ENCODE results near the gene ALKBH6.
A peak's percentile ranks its signal among the peaks of the same experiment; 100 is the strongest.

Gene ALKBH6

DNA sequence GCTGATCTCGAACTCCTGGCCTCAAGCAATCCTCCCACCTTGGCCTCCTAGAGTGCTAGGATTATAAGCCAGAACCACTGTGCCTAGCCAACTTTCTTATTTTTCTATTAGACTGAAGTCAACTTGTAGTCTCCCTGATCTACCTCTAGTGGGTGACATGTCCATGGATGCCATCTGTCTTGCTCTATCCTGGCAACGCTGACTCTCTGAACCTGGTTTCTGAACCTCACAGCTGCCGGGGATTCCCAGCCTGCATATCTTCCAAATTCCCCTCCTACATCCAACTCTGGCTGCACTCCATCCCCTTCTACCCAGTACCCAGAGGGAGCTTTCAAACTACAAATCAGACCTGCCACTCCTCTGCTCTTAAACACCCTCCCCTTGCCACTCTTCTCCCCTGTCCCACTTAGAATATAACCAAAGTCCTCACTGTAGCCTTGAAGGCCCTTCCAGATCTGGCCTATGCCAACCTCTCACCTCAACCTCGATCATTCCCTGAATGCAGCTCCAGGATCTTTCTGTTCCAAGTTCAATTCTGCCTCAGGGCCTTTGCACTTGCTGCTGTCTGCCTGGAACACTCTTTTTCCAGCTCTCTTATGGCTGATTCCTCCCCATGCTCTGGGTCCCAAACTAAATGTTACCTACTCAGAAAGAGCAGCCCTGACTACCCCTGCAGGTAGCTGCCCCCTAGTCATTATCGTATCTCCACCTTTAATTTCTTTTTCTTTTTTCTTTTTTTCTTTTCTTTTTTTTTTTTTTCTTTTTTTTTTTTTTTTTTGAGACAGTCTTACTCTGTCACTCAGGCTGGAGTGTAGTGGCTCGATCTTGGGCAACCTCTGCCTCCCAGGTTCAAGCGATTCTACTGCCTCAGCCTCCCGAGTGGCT lies 16.5 kb upstream of the ALKBH6 start:
- ATAC-seq: no peak

DNA sequence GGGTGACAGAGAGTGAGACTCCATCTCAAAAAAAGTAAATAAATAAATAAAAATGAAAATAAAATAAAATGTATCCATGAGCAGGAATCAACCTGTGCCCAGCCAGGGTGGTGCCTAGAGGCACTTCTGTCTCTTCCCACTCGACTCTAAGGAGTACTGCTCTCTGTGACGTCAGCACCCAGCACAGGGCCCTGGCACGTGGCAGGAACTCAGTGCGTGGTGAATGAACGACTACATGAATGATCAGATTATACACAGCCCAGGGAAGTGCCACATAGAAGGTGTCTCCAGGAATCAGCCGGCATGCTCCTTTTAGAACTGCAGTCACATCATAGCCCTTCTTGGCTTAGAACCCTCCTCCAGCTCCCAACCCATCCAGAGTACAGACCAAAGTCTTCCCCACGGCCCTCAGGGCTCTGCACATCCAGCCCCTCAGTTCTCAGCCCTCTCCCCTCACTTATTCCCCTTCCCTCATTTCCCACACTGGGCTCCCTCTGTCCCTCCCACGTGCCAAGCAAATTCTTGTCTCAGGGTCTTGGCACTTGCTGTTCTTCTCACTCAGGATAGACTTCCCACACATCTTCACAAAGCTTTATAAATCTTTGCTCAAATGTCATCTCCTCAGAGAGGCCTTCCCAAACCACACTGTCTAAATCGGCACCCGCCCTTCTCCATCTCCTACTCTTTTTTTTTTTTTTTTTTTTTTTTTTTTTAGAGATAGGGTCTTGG lies 14.5 kb upstream of the ALKBH6 start:
- ATAC-seq: no peak

DNA sequence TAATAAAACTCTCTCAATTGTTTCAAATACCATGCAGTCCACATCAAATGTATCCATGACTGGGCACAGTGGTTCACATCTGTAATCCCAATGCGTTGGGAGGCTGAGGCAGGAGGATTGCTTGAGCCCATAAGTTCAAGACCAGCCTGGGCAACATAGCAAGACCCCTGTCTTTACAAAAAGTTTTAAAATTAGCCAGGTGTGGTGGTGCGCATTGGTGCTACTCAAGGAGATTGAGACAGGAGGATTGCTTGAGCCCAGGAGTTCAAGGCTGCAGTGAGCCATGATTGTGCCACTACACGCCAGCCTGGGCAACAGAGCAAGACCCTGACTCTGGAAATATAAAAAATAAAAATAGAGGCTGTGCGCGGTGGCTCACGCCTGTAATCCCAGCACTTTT lies 13.7 kb upstream of the ALKBH6 start:
- ATAC-seq: no peak

DNA sequence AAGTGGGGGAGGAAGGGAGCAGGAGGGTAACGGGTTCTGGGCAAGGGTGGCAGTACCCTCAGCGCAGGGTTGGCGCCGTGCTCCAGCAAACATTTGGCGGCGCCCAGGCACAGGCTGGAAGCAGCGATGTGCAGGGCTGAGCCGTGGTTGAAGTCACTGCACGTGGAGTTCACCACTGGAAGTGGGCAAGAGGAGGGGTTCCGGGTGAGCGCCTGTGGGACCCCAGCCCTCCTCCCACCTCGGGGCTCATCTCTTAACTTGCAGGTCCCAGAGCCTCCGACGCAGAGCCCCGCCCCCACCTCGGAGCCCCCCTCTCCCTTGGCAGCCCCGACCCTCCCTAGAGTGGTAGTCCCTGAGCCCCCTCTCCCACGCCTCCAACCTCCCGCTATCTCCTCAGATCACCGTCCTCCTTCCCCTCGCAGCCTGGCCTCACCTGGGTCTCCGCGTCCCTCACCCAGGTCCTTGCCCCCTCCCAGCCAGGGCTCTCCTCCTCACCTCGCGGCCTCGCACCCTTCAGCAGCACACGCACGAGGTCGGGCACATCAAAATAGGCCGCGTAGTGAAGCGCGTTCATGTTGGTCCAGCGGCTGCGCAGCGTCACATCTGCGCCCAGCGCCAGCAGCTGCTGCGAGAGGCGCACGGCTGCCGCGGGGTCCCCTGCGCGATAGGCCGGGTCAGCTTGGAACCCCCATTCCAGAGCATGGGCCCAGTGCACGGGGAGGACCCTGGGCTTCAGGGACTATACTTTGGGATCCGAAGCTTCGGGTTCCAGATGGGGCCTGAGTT lies 12.3 kb upstream of the ALKBH6 start:
- ATAC-seq: no peak

DNA sequence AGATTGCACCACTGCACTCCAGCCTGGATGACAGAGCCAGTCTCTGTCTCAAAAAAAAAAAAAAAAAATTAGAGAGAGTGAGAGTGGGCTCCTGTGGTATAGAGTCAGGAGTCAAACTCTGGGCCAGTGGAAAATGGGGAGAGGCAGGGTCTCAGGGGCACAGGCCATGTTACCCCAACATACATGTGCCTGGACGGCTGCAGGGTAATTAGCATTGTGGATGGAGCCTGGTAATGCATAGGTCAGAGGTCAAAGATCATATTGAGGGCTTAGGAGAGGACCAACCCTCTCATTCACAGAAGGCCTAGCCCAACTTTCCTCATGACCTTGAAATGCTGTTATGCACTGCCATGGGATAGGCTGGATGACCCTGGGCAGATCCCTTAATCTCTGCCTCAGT lies 11.5 kb upstream of the ALKBH6 start:
- ATAC-seq: no peak

DNA sequence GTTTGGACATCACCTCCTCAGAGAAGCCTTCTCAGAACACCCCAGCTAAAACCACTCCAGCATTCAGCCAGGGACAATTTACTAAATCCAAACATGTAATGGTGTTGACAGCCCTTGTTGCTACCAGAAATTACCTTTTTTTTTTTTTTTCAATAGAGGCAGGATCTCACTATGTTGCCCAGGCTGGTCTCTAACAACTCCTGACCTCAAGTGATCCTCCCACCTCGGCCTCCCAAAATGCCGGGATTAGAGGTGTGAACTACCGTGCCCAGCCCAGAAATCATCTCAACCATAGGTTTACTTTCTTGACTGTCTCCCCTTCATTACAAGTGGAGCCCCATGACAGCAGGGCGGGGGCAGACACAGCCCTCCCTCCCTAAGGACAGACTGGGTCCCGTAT lies 9.4 kb upstream of the ALKBH6 start:
- no peak for ATAC-seq

DNA sequence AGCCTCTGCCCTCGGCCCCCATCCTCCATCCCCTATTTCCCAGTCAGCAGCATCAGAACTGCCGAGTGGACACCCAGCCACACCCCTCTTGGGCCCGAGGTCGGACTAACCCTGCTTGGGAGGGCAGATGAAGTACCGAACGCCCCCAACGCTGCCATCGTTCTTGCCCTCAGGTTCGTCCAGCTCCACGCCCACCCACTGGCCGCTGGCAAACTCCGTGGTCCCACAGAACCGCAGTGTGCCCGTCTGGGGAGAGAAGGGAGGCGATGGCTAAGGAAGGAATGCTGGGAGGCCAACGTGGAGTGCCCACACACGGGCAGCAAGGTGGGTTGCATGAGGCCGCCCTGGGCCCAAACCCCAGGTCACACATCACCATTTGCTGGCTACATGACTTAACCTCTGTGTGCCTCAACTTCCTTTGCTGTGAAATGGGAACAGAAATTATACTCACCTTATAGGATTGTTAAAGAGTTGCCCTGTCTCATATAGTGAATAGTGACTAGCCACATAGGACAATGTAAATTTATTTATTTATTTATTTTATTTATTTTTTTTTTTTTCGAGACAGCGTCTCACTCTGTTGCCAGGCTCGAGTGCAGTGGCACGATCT lies 5.2 kb upstream of the ALKBH6 start:
- ATAC-seq: no peak

DNA sequence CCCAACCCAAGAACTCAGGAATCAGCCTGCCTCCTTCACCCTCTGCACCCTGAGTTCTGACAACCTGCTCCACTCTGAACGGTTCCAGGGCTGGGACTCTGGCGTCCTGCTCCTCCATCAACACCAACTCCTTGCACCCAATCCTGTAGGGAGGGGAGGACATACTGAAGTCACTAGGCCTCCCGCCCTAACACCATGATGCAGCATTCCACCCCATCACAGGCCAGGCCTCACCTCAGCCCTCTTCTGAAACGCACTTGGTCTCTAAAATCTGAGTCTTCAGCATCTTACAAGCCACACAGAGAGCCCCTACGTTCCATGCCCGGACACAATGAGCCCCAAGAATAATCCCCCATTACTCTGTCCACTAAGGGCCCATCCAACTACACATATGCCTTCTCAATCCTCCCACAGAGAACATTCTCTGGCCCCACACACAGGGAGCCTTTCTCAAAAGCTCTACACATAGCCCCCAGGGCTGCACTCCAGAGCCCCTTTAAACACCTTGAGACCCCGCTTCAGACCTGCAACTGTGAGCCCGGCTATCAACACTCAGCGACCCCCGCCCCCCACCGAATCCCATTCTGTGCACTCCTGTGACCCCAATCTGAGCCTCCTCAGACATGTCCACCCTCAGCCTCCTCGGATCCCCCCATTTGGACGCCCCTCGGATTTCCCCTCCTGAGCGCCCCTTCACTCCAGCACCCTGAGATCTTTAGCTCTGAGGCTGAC lies 567 bp downstream of the ALKBH6 start:
- no peak for ATAC-seq

DNA sequence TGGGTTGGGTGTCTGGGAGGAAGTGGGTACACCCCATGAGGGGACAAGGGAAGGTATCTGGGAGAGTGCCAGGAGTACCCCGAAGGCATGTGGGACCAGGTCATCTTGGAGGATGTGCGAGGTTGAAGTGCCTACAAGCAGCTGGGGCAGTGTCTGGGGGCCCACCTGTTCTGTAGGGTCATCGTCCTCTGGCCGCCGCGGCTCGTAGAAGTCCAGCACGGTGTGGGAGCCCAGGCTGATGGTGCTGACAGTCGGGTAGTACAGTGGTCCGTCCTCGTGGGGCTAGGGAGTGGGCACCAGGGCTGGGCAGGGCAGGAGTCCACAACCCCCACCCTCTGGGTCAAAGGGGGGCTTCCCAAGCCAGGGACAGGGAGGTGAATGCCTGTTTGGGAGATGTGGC lies 3.6 kb downstream of the ALKBH6 start:
- ATAC-seq: no peak

DNA sequence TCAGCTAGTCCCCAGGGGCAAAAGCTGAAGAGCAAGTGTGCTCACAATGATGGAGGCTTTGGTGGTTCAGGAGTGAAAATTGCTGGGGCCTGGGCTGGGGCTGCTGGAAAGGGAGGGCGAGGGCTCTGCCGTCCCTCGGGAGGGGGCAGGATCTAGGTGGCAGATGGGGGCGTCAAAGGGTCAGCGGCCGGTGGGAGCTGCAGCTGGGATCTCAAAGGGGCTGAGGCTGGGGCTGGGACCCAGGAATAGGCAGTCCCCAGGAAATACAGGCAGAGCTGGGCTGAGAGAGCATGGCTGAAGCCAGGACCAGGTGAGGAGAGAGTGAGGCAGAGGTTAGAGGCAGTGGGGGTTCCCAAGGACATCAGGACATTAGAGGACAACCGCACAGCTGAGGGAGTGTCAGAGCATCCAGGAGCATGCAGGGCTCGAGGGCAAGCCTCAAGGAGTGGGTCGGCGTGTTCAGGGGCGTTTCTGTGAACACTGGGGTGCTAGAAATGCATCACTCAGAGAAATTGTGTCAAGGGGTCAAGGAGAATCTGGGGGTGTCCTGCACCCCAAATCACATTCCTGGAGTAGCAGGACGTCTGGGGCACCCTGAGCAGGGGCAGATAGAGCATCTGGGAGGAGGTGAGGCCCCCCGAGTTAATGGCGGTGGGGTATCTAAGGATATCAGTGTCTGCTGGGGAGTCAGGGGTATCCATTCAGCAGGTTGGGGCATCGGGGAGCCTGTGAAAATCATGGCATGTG lies 4.2 kb downstream of the ALKBH6 start:
- no peak for ATAC-seq

DNA sequence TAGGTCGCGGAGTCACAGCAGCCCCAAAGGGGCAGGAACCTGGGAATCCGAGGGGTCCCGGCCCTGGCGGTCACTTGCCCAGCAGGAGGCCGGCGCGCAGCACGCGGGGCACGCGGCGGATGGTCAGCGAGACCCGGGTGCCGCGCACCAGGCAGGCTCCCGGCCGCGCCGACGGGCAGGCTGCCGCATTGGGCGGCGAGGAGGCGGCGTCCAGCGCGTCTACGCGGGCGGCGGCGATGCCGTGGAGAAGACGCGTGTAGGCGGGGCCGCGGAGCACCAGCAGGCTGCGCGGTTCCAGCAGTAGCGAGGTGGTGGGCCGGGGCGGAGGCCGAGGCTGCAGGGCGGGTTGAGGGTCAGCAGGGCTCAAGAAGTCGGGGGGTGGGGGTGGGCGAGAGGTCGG lies 4.8 kb downstream of the ALKBH6 start:
- peak in 1 of 2 donors; percentile 21 for ATAC-seq

DNA sequence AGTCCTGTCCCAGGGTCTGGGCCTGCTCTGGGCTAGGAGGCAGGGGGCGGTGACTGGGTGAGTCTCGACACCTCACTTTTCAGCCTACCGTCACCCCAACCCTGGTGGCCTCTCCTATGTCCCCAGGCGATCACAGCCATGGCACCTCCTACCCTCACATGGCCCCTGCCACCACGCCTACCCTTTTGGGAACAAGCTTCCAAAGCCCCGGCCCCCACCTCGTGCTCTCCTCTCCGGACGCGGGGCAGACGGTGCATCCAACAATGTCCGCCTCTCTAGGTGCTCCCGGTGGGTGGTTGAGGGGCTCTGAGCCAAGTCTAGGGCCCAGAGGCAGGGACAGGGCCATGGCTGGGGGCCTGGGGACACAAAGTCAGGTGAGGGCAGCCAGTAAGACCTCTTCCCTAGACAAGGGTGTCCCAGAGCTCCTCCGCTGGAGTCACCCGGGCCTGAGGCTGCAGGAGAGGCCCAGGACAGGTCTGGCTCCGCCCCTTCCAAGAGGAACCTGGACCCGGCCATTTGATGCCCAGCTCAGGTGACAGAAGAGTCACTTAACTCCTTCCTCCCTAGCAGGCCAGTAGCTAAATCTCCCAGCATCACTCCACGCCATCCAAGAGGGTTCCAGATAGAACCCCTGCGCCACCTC lies 5.6 kb downstream of the ALKBH6 start, which contains the start of gene SYNE4:
Gene SYNE4 (minus strand): TSS at position 478 of the 643 bp plus-strand sequence. CDS start 132 bp downstream, at position 346.
- ATAC-seq: no peak

DNA sequence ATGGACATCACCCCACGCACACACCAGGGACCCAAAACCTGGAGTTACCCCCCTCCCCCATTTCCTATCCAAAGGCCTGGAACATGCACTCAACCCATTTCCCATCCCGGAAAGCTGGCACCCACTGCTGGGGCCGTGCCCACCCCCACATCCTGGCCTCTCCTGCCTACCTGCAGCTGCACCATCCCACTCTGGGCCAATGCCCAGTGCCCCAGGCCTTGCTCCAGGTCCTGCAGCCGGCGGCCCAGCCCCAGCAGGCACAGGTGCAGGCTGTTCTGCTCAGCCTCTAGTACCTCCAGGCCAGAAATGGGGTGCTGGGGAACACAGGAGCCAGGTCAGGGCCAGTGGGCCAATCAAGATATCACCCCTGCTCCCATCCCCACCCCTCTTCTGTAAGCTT lies 7.1 kb downstream of the ALKBH6 start:
- ATAC-seq: no peak

DNA sequence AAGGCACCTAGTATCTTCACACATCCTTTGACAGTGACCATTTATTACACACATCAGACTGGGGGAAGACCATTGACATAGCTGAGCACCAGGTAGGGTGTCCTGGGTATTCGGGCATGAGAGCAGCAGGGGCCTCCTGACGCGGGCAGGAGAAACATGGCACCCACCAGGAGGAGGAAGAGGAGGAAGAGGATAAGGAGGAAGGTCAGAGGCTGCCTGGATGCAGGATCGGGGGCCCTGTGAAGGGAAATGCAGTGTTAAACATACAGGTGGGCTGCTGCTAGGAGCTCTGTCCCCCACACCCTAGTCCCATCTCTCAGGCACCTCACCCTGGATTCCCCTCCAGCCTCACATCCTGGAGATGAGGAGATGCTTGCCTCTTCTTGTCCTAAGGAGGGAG lies 10.7 kb downstream of the ALKBH6 start:
- no peak for ATAC-seq

DNA sequence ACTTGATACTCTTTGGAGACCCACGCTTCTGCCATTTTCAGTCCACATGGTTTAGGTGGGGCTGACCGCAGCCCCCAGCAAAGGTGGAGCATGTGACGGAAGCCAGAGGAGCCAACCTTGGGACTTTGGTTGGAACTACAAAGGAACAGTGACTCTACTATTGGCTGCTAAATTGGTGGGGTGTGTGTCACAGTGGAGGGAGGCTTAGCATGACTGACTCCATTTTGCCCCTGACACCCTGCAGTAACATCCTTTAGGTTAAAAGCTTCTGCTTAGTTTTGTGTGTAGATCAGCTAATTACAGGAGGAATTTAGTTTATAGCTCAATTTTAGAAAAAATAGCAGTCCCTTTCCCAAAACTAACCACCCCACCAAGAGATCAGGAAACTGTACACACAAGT lies 12.4 kb downstream of the ALKBH6 start:
- ATAC-seq: no peak

DNA sequence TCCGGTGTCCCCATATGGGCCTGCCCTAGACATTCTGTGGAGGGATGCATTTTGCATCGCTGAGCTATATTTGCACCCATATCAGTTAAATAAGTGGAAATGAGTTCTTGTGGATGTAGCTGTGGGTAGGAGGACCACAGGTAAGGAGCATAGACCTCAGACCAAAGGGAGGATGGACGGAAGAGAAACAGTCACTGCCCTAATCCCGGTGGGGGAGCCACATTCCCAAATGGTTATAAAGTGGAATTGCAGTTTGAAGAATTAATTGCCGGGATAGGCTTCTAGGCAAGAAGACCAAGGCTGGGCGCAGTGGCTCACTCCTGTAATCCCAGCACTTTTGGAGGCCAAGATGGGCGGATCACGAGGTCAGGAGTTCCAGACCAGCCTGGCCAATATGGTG lies 17.2 kb downstream of the ALKBH6 start:
- ATAC-seq: no peak

DNA sequence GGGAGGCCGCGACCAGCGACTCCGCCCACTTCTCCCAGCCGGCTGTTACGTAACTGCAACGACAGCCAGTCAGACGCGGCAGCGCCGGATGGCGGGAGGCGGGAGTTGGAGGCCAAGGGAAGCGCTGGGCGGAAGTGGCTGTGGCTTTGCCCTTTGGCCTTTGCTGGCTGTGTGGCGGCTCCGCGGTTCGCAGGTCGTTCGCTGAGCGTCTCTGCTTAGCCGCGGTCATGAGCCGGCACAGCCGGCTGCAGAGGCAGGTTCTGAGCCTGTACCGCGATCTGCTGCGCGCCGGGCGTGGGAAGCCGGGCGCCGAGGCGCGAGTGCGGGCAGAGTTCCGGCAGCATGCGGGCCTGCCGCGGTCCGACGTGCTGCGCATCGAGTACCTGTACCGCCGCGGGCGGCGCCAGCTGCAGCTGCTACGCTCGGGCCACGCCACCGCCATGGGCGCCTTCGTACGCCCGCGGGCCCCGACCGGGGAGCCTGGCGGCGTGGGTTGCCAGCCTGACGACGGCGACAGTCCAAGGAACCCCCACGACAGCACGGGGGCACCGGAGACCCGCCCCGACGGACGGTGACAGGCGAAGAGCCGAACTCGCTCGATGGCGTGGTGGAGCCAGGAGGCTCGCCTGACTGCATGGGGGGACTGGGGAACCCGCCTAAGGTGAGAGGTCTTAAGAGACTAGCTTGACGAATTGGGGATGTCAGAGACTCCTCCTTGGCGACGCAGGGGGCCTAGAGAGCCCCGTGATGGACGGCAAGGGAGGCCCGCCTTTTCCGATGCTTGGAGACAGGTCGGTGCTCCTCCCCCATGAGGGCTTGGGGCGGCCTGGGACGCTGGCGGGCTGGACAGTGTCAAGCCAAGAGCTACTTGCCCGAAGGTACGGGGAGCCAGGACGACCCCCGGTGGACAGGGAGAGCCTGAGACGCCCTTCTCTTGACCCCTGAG lies 18.7 kb downstream of the ALKBH6 start, which contains the start of gene SDHAF1:
Gene SDHAF1 (plus strand): TSS at position 141 of the 946 bp plus-strand sequence. CDS start 87 bp downstream, at position 228.
- peak; percentile 92 for ATAC-seq

DNA sequence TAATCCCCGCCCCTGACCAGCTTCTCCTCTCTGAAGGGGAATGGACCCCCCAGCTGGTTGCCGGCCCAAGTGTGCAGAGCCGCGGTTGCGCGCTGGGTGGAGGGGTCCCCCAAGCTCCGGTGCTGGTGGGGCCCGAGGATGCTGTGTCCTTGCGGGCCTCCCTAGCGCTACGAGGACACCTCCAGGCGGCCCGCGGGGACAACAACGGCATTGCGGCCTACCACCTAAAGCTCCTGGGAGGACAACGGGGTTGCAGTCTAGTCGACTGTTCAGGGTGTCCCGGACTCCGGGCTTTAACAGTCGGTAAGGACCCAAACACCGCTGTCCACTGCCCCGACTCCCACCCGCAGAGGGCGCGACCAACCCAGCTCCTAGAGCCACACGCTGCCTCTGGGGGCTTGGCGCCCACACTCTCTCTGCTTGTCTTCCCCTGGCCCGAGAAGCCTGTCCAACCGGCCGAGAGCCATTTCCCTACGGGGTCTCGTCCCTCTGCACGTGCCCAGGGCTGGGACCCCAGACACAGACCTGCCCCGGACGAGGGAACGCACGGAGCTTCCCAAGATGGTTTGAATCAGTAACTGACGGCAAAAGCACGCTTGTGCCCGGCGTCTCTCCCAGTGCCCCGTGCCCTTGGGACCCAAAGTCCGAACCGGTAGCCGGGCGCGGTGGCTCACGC lies 20.0 kb downstream of the ALKBH6 start:
- no peak for ATAC-seq
